Kidney (tissue), 14 donors: ENCODE results near the gene MEF2D. TPM values are rescaled to one million over a fixed set of nuclear protein-coding genes. Genes with fewer than 3 reads are reported as not detected.

Source experiments
- DNase-seq, 5 donors: peaks; one replicate each; pipeline ENCODE4 v3.0.0-alpha.2; 2013 to 2020
- FAIRE-seq: peaks from 2 replicates; lab custom pipeline; 2012; peaks lifted over from hg19 to GRCh38; lab: Jason Lieb, UNC
- H3K27ac ChIP-seq, 2 donors: one replicate each; pipeline ENCODE4 v1.7.0; 2013; ENCODE audit warnings: low read depth in 2 of 2, low read length in 2 of 2, inconsistent platforms in 1 of 2
- H3K27me3 ChIP-seq: one replicate; pipeline ENCODE4 v1.7.1; 2013; ENCODE audit warnings: low read length, inconsistent platforms; ENCODE audit not compliant: control insufficient read depth, insufficient read depth
- H3K36me3 ChIP-seq, 3 donors: one replicate each; pipeline versions ENCODE4 v1.7.0 to v1.7.1; 2013; ENCODE audit warnings: low read length in 3 of 3, control low read depth in 1 of 3, inconsistent platforms in 1 of 3; ENCODE audit not compliant: insufficient read depth in 3 of 3, control insufficient read depth in 2 of 3
- H3K4me1 ChIP-seq, 3 donors: one replicate each; pipeline versions ENCODE4 v1.7.0 to v1.7.1; 2013; ENCODE audit warnings: low read length in 3 of 3, inconsistent platforms in 1 of 3, low read depth in 1 of 3; ENCODE audit not compliant: control insufficient read depth in 2 of 3, insufficient read depth in 2 of 3
- H3K4me3 ChIP-seq, 3 donors: one replicate each; pipeline versions ENCODE4 v1.7.0 to v1.8.1; 2013; ENCODE audit warnings: low read length in 3 of 3, control low read depth in 1 of 3, inconsistent platforms in 1 of 3
- H3K9ac ChIP-seq, 3 donors: one replicate each; pipeline versions ENCODE4 v1.7.0 to v1.7.1; 2013; ENCODE audit warnings: low read length in 3 of 3, control low read depth in 1 of 3, inconsistent platforms in 1 of 3
- H3K9me3 ChIP-seq, 3 donors: one replicate each; pipeline versions ENCODE4 v1.7.0 to v1.7.1; 2013; ENCODE audit warnings: low read length in 3 of 3, control low read depth in 1 of 3, inconsistent platforms in 1 of 3; ENCODE audit not compliant: control insufficient read depth in 2 of 3, insufficient read depth in 1 of 3
- CTCF ChIP-seq: IDR thresholded peaks from 3 replicates; pipeline ENCODE4 v1.5.1; 2012; ENCODE audit warnings: mild to moderate bottlenecking, moderate library complexity, borderline replicate concordance; ENCODE audit not compliant: insufficient read depth; ENCODE audit errors: extremely low read depth
- intact Hi-C: fragments of 100-400 bp; cut with DNase I; formaldehyde crosslinking; loops from one replicate; pipeline ENCODE4 v1.11.1; 2022
- polyA plus RNA-seq: library from polyadenylated mRNA; stranded (reverse); fragments of 350-450 nt; fragmentation: Illumina TruSeq; extraction: RNeasy Lipid Tissue Mini Kit (QIAGEN cat#74804); gene quantifications from one replicate; pipeline ENCODE4 v1.2.3, GENCODE V29; 2014; ENCODE audit warnings: low read depth, low replicate concordance; ENCODE audit not compliant: insufficient read depth
- total RNA-seq: library from RNA; stranded (reverse); fragmentation: NEBNext Ultra II Directional; extraction: Animal tissue kit (Norgen Biotek cat#: 25700); gene quantifications from one replicate; pipeline ENCODE4 v1.2.1, GENCODE V29; 2021
- donor health status: control.
- donor health status: control.
- donor health status: control.
- donor health status: control.
- donor health status: control.
- donor health status: DM: yes; HTN: yes; CAD: no.
- donor health status: Normal renal cell carcinoma (clear cell type).

The MEF2D gene
- total and polyA plus RNA-seq, 2 donors from 2014 or later = 13.7 to 49.3 TPM

GRCh38 chr1:156539818-156540355 is 39.3 kb upstream of the MEF2D start:
- no peak for FAIRE-seq
- Histone ChIP-seq H3K27ac (no peak overlapping the region), H3K4me1 (no peaks in the 10 kb centered on the region), H3K36me3 (peaks cover 0 to 2% (median 0%) of the 10 kb centered on the region in 3 donors), H3K27me3 (no peaks in the 10 kb centered on the region), H3K9me3 (no peaks in the 10 kb centered on the region), H3K4me3 (no peak overlapping the region), H3K9ac (no peak overlapping the region)
- intact Hi-C loops = no loop called here
- TF ChIP-seq CTCF = no peak
- DNase-seq = no peak

- no peak overlapping the region for H3K4me3 ChIP-seq
- no peaks in the 10 kb centered on the region for H3K4me1 ChIP-seq
- no peaks in the 10 kb centered on the region for H3K9me3 ChIP-seq
- no peaks in the 10 kb centered on the region for H3K27me3 ChIP-seq
- no peak for FAIRE-seq
- H3K9ac ChIP-seq = no peak overlapping the region
- intact Hi-C loops = no loop called here
- TF ChIP-seq CTCF = no peak
- H3K27ac ChIP-seq = no peak overlapping the region
- no peak for DNase-seq
- peaks cover 0 to 2% (median 0%) of the 10 kb centered on the region in 3 donors for H3K36me3 ChIP-seq
Measured at GRCh38 chr1:156538711-156539440, 38.3 kb upstream of the MEF2D start.

- Histone ChIP-seq H3K27ac (no peak overlapping the region), H3K36me3 (peaks cover 0 to 2% (median 0%) of the 10 kb centered on the region in 3 donors), H3K9ac (no peak overlapping the region), H3K9me3 (no peaks in the 10 kb centered on the region), H3K4me1 (no peaks in the 10 kb centered on the region), H3K4me3 (no peak overlapping the region), H3K27me3 (no peaks in the 10 kb centered on the region)
- intact Hi-C loops = no loop called here
- FAIRE-seq = no peak
- DNase-seq = no peak
- no peak for TF ChIP-seq CTCF
Measured at GRCh38 chr1:156537027-156537426, 36.5 kb upstream of the MEF2D start.
